Activated naive CD8-positive, alpha-beta T cell treated with anti-CD3 and anti-CD28 coated beads, Interleukin-2, amount 10 ng/mL, durations not matched to agents 7 days and 5 days (primary cell): ENCODE results near the gene TMEM204. TPM values are rescaled to one million over a fixed set of nuclear protein-coding genes. Genes with fewer than 3 reads are reported as not detected.

ENCODE experiments used
- ATAC-seq: fragments of 150-1000 bp; cut with Tn5 transposase; one replicate; pipeline ENCODE4 v1.10.0; 2021; ENCODE audit warnings: low read depth, moderate library complexity
- POLR2A ChIA-PET: fragments of 350-600 bp; sonication (Branson Sonifier 250); formaldehyde crosslinking; loops from one replicate; lab custom pipeline; 2021; ENCODE audit warnings: antibody characterized with exemption; lab: Charles Lee
- DNase-seq: peaks from one replicate; pipeline ENCODE4 v3.0.0; 2021
- H3K27ac Mint-ChIP-seq: one replicate; pipeline ENCODE4 v1.8.0; 2022; ENCODE audit warnings: mild to moderate bottlenecking, mixed read lengths
- H3K27me3 Mint-ChIP-seq: one replicate; pipeline ENCODE4 v1.8.0; 2022; ENCODE audit warnings: mild to moderate bottlenecking, moderate library complexity, mixed read lengths
- H3K36me3 Mint-ChIP-seq: one replicate; pipeline ENCODE4 v1.8.0; 2021; ENCODE audit warnings: mild to moderate bottlenecking, mixed read lengths
- H3K4me1 Mint-ChIP-seq: one replicate; pipeline ENCODE4 v1.8.0; 2021; ENCODE audit warnings: mixed read lengths
- H3K4me3 Mint-ChIP-seq: one replicate; pipeline ENCODE4 v1.8.0; 2022; ENCODE audit warnings: mild to moderate bottlenecking, moderate library complexity, mixed read lengths
- H3K9me3 Mint-ChIP-seq: one replicate; pipeline ENCODE4 v1.8.0; 2021; ENCODE audit warnings: mixed read lengths
- total RNA-seq, 2 experiments: library from RNA; stranded (reverse); gene quantifications; one replicate each; pipeline ENCODE4 v1.2.3, GENCODE V29; 2021

The TMEM204 gene
- total RNA-seq, 2 experiments from 2014 or later, result 68.3 to 72.0 TPM

DNA sequence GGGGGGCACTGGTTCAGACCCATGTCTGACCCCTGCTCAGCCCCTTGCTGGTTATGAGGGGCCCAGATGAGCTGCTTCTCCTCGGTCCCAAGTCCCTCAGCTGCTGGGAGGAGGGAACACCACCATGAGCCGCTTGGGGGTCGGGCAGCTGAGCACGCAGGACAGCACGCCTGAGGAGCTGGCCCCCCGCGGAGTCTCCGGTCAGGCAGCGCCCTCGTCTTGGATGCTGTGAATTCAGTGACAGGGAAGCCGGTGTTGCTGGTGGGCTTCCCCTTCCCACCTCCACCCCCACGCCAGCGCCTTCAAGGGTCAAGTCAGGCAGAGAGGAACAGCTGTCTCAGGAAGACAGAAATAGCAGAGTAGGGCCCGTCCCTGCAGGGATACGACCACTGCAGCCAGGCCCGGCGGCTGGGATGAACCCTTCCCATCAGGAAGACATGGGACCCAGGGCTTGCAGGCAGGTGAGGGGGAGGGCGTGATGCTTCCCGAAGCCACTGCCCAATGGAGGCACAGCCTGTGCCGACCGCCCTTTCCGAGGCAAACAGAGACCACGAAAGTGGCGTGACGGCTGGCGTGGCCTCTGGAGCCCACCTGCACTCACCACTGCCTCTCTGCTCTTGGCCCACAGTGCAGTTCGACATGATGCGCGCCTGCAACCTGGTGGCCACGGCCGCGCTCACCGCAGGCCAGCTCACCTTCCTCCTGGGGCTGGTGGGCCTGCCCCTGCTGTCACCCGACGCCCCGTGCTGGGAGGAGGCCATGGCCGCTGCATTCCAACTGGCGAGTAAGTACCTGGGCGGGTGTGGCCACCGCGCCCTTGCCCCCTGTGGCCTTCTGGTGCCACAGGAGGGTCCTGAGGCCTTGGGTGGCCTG is 8.1 kb downstream of the TMEM204 start:
- Mint-ChIP-seq H3K27me3 (no peaks in the 10 kb centered on the region), H3K9me3 (no peaks in the 10 kb centered on the region), H3K4me1 (peaks cover 68% of the 10 kb centered on the region), H3K27ac (no peak overlapping the region), H3K36me3 (peaks cover 23% of the 10 kb centered on the region), H3K4me3 (no peak overlapping the region)
- POLR2A ChIA-PET, result interaction anchor here (6.8 kb wide), 1 partner anchor 7 kb away, joined by 35 read pairs; the partner anchor contains the start of gene TMEM204
- DNase-seq, result no peak
- ATAC-seq, result no peak

GRCh38 chr16:1542166-1542500 is 8.7 kb downstream of the TMEM204 start:
- Mint-ChIP-seq H3K4me1 (peaks cover 62% of the 10 kb centered on the region), H3K9me3 (no peaks in the 10 kb centered on the region), H3K36me3 (peaks cover 17% of the 10 kb centered on the region), H3K27ac (peak overlapping the region; percentile 48), H3K4me3 (no peak overlapping the region), H3K27me3 (no peaks in the 10 kb centered on the region)
- ATAC-seq, result no peak
- DNase-seq, result no peak
- POLR2A ChIA-PET, result interaction anchor here (6.8 kb wide), 1 partner anchor 7 kb away, joined by 35 read pairs; the partner anchor contains the start of gene TMEM204

- no peak for ATAC-seq
- Mint-ChIP-seq H3K36me3 (peaks cover 14% of the 10 kb centered on the region), H3K4me3 (peak overlapping the region; percentile 66), H3K9me3 (no peaks in the 10 kb centered on the region), H3K27ac (peak overlapping the region; percentile 81), H3K4me1 (peaks cover 58% of the 10 kb centered on the region), H3K27me3 (no peaks in the 10 kb centered on the region)
- no peak for DNase-seq
- POLR2A ChIA-PET, result interaction anchor here (1.3 to 6.8 kb wide), 2 partner anchors 8 to 163 kb away, joined by 3 to 35 read pairs; partner anchors contain the start of genes MAPK8IP3 and TMEM204
Observed at GRCh38 chr16:1542533-1542932, 9.1 kb downstream of the TMEM204 start.

DNA sequence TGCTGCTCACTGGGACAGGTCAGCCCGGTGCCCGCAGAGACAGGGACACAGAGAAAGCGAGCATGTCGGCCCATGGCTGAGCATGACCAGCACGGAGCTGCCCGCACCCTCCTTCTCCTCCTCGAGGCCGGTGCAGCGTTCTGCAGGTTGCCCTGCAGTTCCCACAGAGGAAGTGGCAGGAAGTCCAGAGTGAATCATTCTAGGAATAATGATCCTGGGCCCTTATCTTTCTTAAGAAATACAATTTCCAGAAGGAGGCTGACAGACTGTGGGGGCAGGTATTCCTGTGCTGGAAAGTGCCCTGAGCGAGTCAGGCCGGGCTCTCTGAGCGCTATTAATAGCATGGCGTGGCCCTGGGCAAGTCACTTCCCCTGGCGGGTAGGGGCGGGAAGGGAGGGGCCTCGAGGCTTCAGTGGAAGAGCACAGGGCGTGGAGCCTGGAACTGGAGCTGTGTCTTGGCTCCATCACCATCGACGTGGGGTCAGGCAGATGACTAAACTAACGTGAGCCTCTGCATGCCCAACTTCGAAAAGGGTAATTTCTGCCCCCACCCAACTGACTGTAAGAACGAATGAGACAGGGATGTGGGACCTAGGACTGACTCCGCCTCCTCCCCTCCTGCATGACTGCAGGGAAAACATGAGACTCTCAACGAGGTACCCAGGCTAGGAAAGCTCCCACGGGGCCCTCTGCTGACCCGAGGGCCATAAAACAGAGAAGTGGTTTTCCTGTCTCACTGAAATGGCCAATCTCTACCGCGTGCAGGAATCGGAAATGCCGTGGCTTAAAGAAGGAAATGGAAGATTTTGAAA is 9.8 kb downstream of the TMEM204 start:
- DNase-seq (peak; percentile 54), ATAC-seq (peak; percentile 74)
- H3K36me3 Mint-ChIP-seq, result peaks cover 10% of the 10 kb centered on the region
- H3K4me1 Mint-ChIP-seq, result peaks cover 52% of the 10 kb centered on the region
- no peaks in the 10 kb centered on the region for H3K9me3 Mint-ChIP-seq
- no peaks in the 10 kb centered on the region for H3K27me3 Mint-ChIP-seq
- H3K27ac Mint-ChIP-seq, result peak overlapping the region; percentile 81
- POLR2A ChIA-PET, result interaction anchor here (0.5 to 6.8 kb wide), 5 partner anchors 9 to 163 kb away, joined by 3 to 35 read pairs (median 3); partner anchors contain the start of genes CRAMP1, IFT140, MAPK8IP3 and TMEM204
- H3K4me3 Mint-ChIP-seq, result peak overlapping the region; percentile 66

DNA sequence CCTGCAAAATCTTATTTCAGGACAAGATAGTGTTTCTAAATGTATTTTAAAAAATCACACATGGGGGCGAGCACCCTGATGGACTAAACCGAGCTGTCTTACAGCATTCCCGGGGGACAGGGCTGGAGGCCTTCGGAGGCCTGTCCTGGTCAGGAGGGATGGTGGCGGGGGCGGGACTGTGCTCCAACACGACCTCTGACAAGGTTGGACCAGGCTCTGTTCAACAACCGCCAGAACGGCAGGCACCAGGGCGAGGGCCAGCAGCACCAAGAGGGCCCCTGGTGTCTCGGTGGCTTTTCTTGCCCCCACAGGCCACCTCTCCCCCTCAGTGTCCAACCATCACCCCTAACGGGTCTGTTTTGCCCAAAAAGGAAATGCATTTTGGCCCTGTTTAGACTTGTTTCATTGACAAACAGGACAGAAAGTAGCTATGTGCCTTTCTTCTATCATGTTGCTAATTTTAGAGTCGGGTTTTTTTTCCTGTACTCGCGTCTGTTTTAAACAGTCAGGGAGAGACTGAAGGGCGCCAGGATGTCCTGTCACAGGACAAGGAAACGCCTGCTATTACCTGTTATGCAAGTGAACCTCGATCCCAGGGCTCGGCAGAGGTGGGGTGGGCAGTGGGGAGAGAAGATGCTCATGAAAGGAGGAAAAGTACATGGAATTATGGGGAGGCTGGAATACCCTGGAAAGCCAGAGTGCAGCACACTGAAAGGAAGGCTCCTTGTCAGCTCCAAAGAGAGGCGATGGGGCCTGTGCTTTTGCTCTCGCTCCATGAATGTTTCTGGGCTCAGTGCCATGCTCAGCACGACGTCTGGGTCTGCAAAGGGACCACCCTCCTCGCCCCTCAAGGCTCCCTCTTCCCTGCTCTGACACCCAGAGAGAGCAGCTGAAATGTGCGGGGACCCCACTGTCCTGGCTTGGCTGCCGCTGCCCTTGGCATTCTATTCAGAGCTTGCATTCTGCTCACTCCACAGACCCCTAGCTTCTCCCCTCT is 11.9 kb downstream of the TMEM204 start:
- H3K27me3 Mint-ChIP-seq, result no peaks in the 10 kb centered on the region
- POLR2A ChIA-PET, result interaction anchor here (1.0 to 6.8 kb wide), 2 partner anchors 11 to 66 kb away, joined by 4 to 35 read pairs; partner anchors contain the start of genes CRAMP1, IFT140 and TMEM204
- ATAC-seq, result no peak
- peaks cover 10% of the 10 kb centered on the region for H3K36me3 Mint-ChIP-seq
- peak overlapping the region; percentile 79 for H3K27ac Mint-ChIP-seq
- H3K4me3 Mint-ChIP-seq, result peak overlapping the region; percentile 66
- peaks cover 36% of the 10 kb centered on the region for H3K4me1 Mint-ChIP-seq
- H3K9me3 Mint-ChIP-seq, result no peaks in the 10 kb centered on the region
- no peak for DNase-seq

DNA sequence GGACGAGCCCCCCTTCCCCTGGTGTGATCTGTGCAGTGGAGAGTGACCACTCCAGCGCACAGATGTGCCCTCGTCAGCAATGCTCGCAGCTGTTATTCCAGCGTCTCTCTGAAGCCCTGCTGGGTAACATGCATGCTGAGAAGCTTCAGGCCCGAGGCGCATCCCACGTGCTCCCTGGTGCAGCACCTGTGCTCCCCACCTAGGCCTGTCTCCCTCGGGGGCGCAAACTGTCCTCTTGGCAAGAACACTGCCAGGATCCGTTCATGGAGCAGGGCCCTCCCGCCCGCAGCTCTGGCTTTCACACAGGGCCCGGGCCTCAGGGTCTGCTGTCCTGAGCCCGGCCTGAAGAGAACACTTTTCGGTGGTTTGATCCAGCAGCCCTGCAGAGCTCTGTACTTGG is 13.0 kb downstream of the TMEM204 start:
- H3K27me3 Mint-ChIP-seq, result no peaks in the 10 kb centered on the region
- peaks cover 10% of the 10 kb centered on the region for H3K36me3 Mint-ChIP-seq
- no peak overlapping the region for H3K27ac Mint-ChIP-seq
- no peak overlapping the region for H3K4me3 Mint-ChIP-seq
- no peak for DNase-seq
- ATAC-seq, result no peak
- H3K4me1 Mint-ChIP-seq, result peaks cover 32% of the 10 kb centered on the region
- POLR2A ChIA-PET, result interaction anchor here (6.8 kb wide), 1 partner anchor 12 kb away, joined by 35 read pairs; the partner anchor contains the start of gene TMEM204
- H3K9me3 Mint-ChIP-seq, result no peaks in the 10 kb centered on the region

- Mint-ChIP-seq H3K27ac (no peak overlapping the region), H3K4me1 (peaks cover 25% of the 10 kb centered on the region)
- POLR2A ChIA-PET, result interaction anchor here (2.2 to 6.8 kb wide), 2 partner anchors 9 to 14 kb away, joined by 4 to 35 read pairs; partner anchors contain the start of gene TMEM204
Observed at GRCh38 chr16:1548233-1548632, 14.8 kb downstream of the TMEM204 start.

DNA sequence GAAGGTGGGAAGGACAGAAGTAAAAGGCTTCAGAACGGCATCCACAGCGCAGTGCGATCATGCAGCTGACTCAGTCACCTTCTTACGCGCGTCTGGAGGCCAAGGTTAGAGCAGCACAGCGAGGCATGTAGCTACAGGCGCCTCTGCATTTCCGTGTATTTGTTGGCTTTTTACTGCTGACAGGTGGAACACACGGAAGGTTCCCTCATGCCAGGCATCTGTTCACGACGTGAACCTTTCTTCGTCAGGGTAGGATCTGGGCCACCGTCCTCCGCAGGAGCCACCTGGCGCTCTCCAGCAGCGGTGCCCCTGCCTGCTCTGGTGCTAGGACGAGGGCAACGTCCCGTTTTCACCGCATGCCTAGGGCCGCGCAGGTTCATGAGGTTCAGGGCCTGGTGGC is 15.3 kb downstream of the TMEM204 start:
- no peak overlapping the region for H3K4me3 Mint-ChIP-seq
- H3K27me3 Mint-ChIP-seq, result no peaks in the 10 kb centered on the region
- no peak overlapping the region for H3K27ac Mint-ChIP-seq
- H3K36me3 Mint-ChIP-seq, result peaks cover 11% of the 10 kb centered on the region
- ATAC-seq, result no peak
- DNase-seq, result no peak
- POLR2A ChIA-PET, result interaction anchor here (2.2 to 6.8 kb wide), 2 partner anchors 9 to 14 kb away, joined by 4 to 35 read pairs; partner anchors contain the start of gene TMEM204
- H3K9me3 Mint-ChIP-seq, result no peaks in the 10 kb centered on the region
- peaks cover 21% of the 10 kb centered on the region for H3K4me1 Mint-ChIP-seq

More at GRCh38 chr16:1548233-1548632, 14.8 kb downstream of the TMEM204 start:
- Mint-ChIP-seq H3K4me3 (no peak overlapping the region), H3K27me3 (no peaks in the 10 kb centered on the region), H3K36me3 (peaks cover 13% of the 10 kb centered on the region), H3K9me3 (no peaks in the 10 kb centered on the region)
- no peak for ATAC-seq
- no peak for DNase-seq

DNA sequence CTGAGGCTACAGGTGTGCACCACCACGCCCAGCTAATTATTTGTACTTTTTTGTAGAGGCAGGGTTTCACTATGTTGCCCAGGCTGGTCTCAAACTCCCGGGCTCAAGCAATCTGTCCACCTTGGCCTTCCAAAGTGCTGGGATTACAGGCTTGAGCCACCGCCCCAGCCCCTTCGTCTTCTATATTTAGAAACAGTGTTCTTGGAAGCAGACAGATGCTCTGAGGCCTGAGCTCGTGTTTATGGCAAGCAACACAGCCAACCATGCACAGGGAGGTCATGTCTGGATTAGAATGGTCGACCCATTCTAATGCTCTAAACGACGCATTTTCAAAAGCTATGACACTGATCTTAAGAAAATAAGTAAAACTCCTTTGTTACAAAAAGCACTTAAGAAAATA is 16.6 kb downstream of the TMEM204 start:
- DNase-seq (no peak), ATAC-seq (no peak)
- POLR2A ChIA-PET, result no interaction called here
- no peaks in the 10 kb centered on the region for H3K27me3 Mint-ChIP-seq
- H3K36me3 Mint-ChIP-seq, result peaks cover 11% of the 10 kb centered on the region
- peaks cover 14% of the 10 kb centered on the region for H3K4me1 Mint-ChIP-seq
- no peak overlapping the region for H3K4me3 Mint-ChIP-seq
- H3K27ac Mint-ChIP-seq, result no peak overlapping the region
- H3K9me3 Mint-ChIP-seq, result no peaks in the 10 kb centered on the region

- DNase-seq (no peak), ATAC-seq (no peak)
- Mint-ChIP-seq H3K36me3 (peaks cover 9% of the 10 kb centered on the region), H3K9me3 (no peaks in the 10 kb centered on the region), H3K27ac (no peak overlapping the region), H3K4me3 (no peak overlapping the region), H3K27me3 (no peaks in the 10 kb centered on the region), H3K4me1 (peaks cover 8% of the 10 kb centered on the region)
- POLR2A ChIA-PET, result no interaction called here
Observed at GRCh38 chr16:1550696-1551095, 17.2 kb downstream of the TMEM204 start.

GRCh38 chr16:1551166-1551565 is 17.7 kb downstream of the TMEM204 start:
- H3K9me3 Mint-ChIP-seq, result no peaks in the 10 kb centered on the region
- H3K4me1 Mint-ChIP-seq, result peaks cover 5% of the 10 kb centered on the region
- POLR2A ChIA-PET, result no interaction called here
- H3K36me3 Mint-ChIP-seq, result peaks cover 9% of the 10 kb centered on the region
- H3K27ac Mint-ChIP-seq, result peak overlapping the region; percentile 26
- H3K27me3 Mint-ChIP-seq, result no peaks in the 10 kb centered on the region
- DNase-seq (no peak), ATAC-seq (no peak)
- no peak overlapping the region for H3K4me3 Mint-ChIP-seq

GRCh38 chr16:1552129-1552528 is 18.7 kb downstream of the TMEM204 start:
- H3K4me1 Mint-ChIP-seq, result peaks cover 5% of the 10 kb centered on the region
- ATAC-seq (no peak), DNase-seq (no peak)
- POLR2A ChIA-PET, result no interaction called here
- no peak overlapping the region for H3K4me3 Mint-ChIP-seq
- peaks cover 9% of the 10 kb centered on the region for H3K36me3 Mint-ChIP-seq
- H3K9me3 Mint-ChIP-seq, result no peaks in the 10 kb centered on the region
- H3K27ac Mint-ChIP-seq, result peak overlapping the region; percentile 48
- no peaks in the 10 kb centered on the region for H3K27me3 Mint-ChIP-seq
